G401.6 (cell line): ENCODE measurements around the gene FBF1.
"Not testable (repeated sequence)": the region's sequence is repeated elsewhere in the genome, so short reads cannot be mapped to it uniquely, and the experiment has no call there.

Experiments
- FAIRE-seq: peaks from 2 replicates; lab custom pipeline; 2012; peaks lifted over from hg19 to GRCh38; lab: Jason Lieb, UNC

The FBF1 gene

DNA sequence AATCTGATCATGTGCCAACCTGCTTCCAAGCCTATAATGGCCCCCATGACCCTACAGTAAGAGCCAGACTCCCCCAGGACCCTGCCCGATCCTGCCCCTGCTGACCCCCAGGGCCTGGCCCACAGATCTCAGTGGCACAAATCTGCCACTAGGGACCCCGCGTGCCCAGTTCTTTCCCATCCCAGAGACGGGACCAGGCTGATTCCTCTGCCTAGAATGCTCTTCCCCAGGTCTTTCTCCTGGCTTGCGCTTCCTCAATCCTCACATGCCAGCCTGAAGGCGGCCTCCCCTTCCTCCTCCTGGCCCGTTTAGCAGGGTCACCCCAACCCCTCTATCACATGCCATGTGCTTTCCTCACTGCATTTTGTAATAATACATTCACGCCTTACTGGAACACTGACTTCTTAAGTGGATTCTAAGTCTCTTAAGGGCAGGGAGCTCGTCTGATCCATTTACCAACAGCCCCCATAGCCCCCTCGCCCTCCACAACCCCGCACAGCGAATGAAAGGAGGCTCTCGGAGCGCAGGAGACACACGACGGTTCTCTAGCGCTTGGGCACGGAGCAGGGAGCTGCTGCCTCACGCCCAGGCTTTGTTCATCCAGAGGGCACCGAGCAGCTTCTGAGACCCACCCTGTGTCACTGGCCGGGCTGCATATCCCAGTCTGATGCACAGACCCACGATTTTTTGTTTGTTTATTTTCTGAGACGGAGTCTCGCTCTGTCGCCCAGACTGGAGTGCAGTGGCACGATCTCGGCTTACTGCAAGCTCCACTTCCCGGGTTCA is 45.3 kb downstream of the FBF1 start:
- no peak for FAIRE-seq

DNA sequence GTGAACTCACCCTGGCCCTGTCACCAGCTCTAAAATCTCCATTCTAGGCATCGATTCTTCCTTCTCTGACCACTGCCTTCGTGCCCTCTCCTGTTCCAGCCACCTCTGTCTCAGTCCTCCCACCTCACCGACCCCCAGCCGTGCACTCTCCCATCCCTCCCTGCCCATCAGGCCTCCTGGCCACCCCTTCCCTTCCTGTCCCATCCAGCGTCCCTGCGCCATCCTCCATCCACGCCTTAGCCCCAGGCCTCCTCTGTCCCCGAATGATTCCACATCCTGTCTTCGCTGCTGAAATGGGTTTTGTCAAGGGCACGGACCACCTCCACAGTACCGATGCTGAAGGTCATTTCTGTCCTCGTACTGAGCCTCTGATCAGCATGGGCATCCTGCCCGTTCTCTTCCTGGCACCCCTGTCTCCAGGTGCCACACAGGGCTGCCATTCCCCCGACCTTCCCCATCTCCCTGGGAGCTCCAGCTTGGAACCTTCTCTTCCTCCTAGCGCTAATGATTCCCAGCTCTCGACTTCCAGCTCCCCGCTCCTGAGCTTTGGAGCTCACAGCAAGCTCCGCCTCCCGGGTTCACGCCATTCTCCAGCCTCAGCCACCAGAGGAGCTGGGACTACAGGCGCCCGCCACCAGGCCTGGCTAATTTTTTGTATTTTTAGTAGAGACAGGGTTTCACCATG is 46.7 kb downstream of the FBF1 start:
- FAIRE-seq = peak; percentile 63

DNA sequence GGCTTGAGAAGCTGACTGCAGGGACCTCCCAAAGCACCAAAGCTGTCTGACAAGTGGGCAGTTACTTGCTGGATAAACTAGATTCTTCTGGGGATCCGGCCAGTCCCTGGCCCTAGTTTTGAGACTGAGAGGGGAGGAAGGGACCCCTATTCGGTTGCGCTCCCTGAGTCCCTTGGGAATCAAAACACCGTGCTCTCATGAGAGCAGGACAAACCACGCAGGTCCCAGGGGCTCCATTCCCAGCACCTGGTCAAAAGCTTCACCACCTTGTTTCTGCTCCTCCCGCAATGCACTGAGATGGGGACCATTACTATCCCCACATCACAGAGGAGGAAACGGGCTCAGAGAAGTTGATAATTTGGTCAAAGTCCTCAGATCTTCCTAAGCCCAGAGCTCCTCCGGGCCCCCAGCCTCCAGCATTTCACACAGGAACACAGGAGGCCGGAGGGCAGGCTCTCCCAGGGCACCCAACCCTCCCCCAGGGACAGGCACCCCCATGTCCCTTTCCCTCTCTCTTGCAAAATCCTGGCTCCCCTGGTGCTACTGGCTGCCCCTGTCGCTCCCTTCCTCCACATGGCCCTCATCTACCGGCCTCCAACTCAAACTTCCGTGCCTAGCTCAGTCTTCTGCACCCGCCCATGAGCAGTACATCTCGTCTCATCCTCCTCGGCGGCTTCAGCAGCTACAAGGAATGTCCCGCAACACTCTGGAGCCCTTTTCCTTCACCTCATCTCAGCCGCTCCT is 47.4 kb downstream of the FBF1 start:
- FAIRE-seq = no peak

DNA sequence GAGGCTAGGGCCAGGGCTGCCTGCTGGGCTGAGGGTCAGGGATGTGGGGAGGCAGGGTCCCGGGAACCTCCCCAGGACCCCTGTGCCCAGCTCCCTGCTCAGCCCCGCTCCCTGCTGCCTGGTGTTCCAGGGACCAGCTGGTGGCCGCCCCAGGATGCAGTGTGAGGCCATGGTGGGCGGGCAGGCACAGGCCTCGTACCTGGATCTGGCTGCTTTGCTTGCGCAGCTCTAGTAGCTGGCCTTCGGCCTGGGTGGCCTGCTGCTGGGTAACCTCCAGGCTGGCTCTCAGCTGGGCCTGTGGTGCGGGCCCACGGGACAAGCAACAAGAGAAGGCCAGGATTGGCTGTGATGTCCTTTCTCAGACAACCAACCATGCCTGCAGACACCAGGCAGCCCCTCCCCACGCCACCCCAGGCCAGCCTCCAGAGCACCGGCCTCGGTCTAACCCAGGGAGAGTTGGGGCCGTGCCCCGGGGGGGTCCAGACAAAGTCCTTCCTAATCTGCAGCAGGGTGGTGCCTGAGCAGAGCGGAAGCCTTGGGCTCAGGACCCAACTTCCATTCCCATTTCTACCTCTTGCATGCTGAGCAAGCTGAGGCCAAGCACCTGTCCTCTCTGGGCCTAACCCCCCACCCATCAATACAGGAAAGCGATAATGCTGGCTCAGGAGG is 48.2 kb downstream of the FBF1 start:
- no peak for FAIRE-seq

DNA sequence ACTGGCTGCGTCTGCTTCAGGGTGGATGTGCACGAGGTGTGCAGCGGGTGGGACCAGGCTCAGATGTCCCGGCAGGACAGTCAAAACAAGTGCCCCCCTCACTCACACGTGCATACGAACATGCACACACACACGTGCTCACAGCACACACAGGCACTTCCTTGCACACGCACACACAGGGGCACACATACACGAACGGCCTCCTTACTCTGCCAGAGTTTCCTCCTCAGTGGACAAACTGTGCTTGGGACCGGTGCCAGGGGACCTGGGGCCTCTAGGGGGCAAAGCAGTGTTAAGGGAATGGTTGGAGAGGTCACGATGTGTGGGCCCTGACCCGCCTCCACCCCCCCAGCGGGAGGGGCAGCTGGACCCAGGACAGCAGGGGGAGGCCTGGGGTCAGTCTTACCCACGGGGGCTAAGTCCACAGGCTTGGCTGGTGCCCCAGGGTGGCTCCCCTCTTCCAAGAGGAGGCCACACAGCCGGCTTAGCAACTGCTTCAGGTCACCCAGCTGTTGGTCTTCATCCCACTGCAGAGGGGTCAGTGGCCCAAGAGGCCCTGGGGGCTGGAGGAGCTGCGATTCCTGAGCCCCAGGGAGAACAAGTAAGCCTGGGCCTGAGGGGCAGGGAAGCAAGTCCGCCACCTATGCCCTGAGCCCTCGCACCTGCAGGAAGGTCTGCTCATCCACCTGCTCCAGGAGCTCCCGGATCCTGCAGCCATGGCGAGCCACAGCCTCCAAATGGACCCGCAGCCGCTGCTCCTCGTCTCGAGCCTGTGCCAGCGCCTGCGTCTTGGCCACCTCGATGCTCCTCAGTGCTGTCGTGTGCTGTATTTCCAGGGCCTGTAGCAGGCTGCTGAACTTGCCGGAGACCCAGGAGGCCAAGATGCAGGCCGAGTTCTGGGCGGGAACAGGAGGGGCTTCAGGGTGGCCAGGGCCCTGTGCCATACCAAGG is 49.0 kb downstream of the FBF1 start:
- FAIRE-seq = no peak

DNA sequence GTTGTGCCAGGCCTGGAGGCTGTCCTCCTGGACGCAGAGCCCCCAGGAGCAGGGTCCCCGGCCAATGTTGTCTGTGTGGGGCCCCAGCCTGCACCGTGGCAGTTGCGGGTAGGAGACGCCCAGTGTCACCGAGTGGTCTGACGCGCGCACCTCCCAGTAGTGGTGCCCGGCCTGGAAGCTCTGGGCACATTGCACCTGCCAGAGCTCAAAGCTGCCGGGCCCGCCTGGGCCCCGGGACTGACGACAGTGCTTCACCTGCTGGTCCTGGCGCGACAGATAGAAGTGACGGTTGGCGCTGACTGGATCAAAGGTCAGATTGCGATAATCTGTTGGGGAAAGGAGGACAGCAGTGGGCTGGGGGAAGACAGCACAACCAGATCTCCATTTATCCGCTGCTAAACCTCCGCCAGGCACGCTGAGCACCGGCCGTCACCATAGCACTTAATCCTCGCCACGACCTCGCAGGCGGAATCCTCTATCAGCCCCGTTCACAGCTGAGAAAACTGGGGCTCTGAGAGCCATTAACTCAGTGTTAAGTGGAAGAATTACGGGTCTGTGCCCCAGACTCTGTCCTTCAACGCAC is 49.7 kb downstream of the FBF1 start:
- no peak for FAIRE-seq

DNA sequence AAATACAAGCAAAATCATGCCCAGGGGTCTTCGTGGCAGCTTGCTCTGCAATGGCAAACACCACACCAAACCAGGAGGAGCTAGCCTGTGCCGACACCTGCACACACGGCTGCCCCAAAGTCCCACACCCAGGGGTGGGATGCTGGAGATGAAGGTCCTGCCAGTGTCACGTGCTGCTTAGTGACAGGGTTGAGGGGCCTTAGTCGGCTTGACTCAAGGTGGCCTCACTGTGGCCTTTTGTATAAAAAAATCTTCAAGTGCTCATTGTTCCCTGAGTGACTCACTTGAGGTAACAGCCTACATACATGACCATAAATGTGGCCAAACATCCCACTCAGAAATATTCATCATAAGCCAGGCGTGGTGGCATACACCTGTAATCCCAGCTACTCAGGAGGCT is 51.4 kb downstream of the FBF1 start:
- no peak for FAIRE-seq

DNA sequence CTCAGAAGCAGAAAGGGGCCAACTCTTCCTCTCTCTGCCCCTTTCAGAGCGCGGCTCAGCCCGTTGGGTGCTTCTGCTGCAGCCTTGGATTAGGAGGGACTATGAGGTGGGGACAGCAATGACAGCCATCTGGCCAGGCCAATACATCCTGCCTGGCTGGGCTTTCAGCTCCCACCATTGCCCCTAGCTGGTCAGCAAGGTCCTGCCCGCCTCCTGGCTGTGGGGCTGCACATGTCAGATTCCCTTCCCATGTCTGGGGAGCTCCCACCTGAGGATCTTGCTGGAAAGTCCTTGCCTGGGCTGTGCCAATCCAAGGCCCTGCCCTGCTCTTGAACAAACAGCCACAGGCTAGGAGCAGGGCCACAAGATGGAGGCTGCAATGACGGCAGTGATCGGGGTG is 52.4 kb downstream of the FBF1 start:
- no peak for FAIRE-seq

DNA sequence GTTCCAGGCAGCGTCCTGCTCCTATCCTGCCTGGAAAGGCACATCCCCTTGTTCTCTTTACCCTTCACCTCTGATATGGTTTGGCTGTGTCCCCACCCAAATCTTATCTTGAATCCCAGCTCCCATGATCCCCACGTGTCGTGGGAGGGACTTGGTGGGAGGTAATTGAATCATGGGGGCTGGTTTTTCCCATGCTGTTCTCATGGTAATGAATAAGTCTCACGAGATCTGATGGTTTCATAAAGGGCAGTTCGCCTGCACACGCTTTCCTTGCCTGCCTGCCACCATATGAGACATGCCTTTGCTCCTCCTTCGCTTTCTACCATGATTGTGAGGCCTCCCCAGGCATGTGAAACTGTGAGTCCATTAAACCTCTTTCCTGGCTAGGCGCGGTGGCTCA is 55.0 kb downstream of the FBF1 start:
- not testable (repeated sequence) for FAIRE-seq

DNA sequence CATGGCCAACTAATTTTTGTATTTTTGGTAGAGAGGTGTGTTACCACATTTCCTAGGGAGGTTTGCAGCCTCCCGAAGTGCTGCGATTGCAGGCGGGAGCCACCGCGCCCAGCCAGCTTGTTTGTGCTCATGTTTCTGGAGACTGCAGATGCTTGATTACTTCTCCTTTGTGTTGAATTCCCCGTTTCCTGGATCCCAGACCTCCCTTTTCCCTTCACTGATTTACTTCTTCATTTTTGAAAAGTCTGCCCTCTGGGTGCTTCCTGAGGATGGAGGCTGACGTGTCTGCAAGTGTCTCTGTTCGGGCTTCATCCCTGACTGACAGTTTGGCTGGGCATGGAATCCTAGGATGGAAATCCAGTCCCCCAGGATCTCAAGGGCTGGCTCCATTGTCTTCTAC is 55.4 kb downstream of the FBF1 start:
- no peak for FAIRE-seq

DNA sequence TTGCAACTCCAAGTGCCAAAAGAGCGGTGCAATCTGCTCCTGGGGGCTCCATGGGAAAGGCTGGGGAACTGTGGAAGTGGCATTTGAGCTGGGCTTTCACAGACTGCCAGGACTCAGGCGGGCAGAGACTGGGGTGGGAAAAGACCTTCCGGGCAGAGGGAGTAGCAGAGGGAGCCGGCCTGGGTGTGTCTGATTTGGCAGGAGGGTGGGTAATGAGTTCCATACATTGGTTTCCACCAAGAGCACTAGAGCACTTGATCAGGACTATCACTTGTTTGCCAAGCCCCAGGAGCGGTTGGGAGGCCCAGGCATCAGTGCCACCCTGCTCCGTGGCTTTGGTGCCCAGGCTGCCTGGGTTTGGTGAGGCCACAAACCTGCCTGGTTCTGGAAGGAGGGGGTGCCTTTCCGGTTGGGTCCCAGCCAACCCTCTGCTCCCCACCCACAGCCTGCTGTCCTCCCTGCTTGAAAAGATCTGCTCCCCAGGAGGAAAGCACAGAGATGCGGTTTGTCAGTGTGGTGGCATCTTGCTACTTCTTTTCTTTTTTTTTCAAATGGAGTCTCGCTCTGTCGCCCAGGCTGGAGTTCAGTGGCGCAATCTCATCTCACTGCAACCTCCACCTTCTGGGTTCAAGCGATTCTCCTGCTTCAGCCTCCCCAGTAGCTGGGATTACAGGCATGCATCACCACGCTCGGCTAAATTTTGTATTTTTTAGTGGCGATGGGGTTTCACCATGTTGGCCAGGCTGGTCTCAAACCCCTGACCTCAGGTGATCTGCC is 59.0 kb downstream of the FBF1 start:
- FAIRE-seq = no peak

DNA sequence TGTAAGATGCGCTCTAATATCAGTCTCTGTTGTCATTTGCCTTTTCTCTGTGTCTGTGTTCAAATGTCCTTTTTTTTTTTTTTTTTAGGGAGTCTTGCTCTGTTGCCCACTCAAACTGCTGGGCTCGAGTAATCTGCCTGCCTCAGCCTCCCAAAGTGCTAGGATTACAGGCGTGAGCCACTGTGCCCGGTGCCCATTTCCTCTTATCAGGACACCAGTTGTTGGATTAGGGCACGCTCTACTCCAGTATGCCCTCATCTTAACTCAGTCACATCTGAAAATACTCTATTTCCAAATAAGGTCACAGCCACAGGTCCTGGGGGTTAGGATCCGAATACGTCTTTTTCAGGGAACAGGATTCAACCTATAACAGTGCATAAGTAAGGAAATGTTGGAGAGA is 60.6 kb downstream of the FBF1 start:
- FAIRE-seq = no peak

DNA sequence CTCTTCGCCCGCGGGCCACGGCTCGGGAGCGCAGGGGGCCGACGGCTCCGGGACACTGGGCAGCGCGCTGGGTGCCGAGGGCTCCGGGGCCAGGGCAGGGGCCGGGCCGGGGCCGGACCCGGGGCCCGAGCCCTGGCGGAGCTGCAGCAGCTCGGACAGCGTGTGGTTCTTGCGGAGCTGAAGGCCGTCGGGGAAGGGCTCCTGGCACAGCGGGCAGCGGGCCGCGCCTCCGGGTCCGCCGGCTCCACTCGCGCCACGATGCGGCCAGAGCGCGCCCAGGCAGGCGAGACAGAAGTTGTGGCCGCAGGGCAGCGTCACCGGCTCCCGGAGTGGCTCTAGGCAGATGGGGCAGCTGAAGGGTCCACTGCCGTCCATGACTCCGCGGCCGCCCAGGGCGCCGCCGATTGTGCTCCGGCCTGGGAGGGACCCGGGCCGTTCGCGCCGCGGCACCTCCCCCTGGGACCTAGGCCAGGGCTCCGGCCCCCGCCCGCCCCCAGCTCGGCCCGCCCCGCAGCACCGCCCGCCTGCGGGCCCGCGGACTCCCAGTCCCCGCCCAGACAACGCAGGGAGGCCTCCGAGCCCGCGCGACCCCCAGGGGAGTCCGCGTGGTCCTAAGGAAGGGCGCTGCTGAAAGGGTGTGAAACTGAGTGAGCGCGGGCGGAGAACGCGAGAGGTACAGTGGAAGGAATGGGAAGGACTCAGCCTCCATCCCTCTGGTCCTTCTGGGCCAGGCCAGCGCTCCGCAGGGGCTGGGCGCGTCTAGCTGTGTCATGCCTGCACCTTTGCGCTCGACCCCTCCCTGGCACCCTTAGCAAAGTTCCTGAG is 62.5 kb downstream of the FBF1 start, which contains the start of gene TRIM47:
TRIM47 (minus strand) TSS at position 408 of the 825 bp plus-strand sequence; CDS start at position 375, 33 bp downstream.
- no peak for FAIRE-seq

DNA sequence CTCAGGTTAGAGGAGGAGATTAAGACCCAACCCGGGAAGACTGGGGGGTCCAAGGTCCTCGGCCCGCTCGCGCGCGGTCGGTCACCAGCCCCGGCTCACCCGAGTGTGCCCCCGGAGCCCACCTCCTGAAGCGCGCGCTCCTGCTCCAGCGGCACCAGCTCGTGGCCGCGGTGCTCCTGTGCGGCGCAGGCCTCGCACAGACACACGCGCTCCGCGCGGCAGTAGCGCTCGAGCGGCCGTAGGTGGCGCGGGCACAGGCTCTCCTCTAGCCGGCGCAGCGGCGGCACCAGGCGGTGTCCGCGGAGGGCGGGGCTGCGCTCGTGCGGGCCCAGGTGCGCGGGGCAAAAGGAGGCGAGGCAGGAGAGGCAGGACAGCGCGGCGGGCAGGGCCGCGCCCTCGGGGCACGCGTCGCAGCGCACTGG is 63.1 kb downstream of the FBF1 start:
- no peak for FAIRE-seq

DNA sequence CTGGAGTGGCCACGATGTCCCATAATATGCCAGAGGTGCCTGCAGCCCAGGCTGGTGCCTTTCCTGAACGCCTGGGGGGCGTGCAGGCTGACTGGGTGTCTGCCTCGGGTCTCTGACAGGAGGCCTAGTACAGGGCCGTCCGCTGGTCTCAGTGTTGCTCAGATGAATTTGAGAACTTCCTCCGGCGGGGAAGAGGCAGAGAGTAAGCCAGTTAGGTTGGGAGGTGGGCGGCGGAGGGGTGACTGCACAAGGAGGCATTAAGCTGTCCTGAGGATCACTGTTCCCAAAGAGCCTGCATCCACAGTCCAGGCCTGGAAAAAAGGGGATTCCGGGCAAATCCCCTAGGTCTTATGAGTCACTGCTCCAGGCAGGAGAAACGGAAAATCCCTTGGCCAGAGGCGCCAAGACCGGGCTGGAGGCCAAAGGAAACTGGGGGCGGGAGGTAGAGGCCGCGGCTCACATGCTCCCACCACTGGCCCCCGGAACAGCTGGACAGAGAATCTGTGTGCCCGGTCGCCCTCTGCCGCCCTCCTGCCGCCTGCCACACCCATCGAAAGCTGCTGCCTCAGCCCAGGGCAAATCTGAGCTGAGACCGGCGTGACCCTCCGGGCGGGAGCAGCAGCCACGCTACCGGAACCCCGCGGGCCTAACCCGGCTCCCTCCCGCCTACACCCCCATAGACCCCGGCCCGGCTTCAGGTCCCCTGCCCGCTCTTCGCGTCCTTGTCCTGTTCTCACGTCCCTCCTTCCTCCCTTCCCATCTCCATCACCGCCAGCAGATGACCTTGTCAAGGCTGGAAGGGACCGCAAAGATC is 63.7 kb downstream of the FBF1 start:
- FAIRE-seq = peak; percentile 66

DNA sequence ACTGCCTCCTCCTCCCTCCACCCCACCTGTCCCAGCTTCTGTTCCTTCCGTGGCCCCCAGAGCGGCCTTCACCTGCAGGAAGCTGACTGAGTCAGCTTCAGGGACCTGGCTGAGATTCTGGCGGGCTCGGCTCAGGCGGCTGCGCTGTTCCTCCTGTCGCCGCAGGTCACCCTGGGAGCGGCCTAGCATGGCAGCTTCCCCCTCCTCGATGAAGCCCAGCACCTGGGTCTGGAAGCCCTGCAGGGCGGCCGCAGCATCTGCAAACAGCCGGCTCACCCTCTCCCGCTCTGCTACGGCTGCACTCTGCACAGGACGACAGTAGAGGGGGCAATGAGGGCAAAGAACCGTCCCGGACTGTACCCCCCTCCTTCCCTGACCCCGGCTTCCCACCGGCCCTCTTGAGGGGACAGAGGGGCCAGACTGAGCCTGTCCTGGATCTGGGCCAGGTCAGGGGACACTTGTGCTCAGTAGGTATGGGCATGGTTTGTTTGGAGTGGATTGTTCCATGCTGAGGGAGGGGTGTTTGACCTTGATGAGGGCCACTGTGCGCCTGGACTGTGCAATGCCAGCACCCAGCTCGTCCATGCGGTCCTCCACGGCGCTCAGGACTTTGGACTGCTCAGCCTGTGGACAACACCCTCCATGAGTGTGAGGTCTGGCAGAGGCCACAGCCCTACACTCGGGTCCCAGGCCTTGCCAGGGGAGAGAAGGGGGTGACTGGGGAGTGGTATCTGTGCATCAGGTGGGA is 64.5 kb downstream of the FBF1 start:
- FAIRE-seq = no peak

DNA sequence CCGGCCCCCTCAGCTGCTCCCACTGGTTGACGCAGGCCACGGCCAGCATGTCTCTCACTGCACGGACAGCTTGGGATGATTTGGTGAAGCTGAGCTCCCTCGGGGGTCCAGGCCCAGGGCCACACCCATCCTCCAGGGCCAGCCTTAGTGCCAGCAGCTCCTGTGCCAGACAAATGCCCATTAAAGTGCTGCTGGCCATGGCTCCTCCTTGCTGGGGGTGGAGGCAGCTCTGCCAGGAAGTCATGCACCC is 65.0 kb downstream of the FBF1 start:
- no peak for FAIRE-seq
